HEK293 (cell line): ENCODE results near the gene TADA3.
A peak's percentile ranks its signal among the peaks of the same experiment; 100 is the strongest.

ENCODE experiments used
- CTCF ChIA-PET: fragments of 350-600 bp; formaldehyde crosslinking; extraction: SDS; loops from one replicate; lab custom pipeline; 2021; ENCODE audit warnings: antibody characterized with exemption; lab: Yijun Ruan, JAX
- POLR2A ChIA-PET: fragments of 300-600 bp; formaldehyde crosslinking; extraction: SDS; loops from one replicate; lab custom pipeline; 2020; ENCODE audit warnings: antibody characterized with exemption, inconsistent platforms; lab: Yijun Ruan, JAX
- H3K27ac ChIP-seq: fragments of 200-500 bp; sonication (Bioruptor generic); 2 replicates; pipeline ENCODE4 v1.5.1; 2014; ENCODE audit warnings: low read depth, low read length, control low read depth, inconsistent platforms; ENCODE audit errors: extremely low read depth
- H3K36me3 ChIP-seq, 2 experiments: fragments of 200-500 bp in 1 of 2; sonication (Bioruptor generic) in 1 of 2; 1 replicate in 1 of 2; 2 replicates in 1 of 2; pipeline ENCODE4 v1.5.1; 2014 to 2017; ENCODE audit warnings: inconsistent platforms in 2 of 2, low read length in 2 of 2; ENCODE audit not compliant: control insufficient read depth in 2 of 2, insufficient read depth in 1 of 2
- H3K4me1 ChIP-seq: fragments of 200-500 bp; sonication (Bioruptor generic); 2 replicates; pipeline ENCODE4 v1.5.1; 2014; ENCODE audit warnings: mild to moderate bottlenecking, low read length, inconsistent platforms; ENCODE audit not compliant: control insufficient read depth, insufficient read depth
- H3K4me3 ChIP-seq: 2 replicates; pipeline ENCODE4 v1.5.1; 2011; ENCODE audit warnings: low read depth, mild to moderate bottlenecking, control low read depth, low read length, moderate library complexity
- H3K9me3 ChIP-seq: fragments of 200-500 bp; sonication (Bioruptor generic); 2 replicates; pipeline ENCODE4 v1.5.1; 2014; ENCODE audit warnings: low read depth, low read length, inconsistent platforms; ENCODE audit not compliant: control insufficient read depth, insufficient read depth
- GFI1B ChIP-seq: fragments of 450-650 bp; formaldehyde crosslinking; IDR thresholded peaks from 2 replicates; pipeline ENCODE4 v1.5.1; 2016; ENCODE audit warnings: missing biosample characterization, missing genetic modification characterization
- GLI4 ChIP-seq: fragments of 450-650 bp; formaldehyde crosslinking; IDR thresholded peaks from 2 replicates; pipeline ENCODE4 v1.5.1; 2016; ENCODE audit warnings: missing biosample characterization, missing genetic modification characterization
- KLF16 ChIP-seq: fragments of 450-650 bp; formaldehyde crosslinking; IDR thresholded peaks from 2 replicates; pipeline ENCODE4 v1.5.1; 2017; ENCODE audit warnings: missing biosample characterization, missing genetic modification characterization
- SP3 ChIP-seq: fragments of 450-650 bp; formaldehyde crosslinking; IDR thresholded peaks from 2 replicates; pipeline ENCODE4 v1.5.1; 2016; ENCODE audit warnings: missing biosample characterization, missing genetic modification characterization
- SP7 ChIP-seq: fragments of 450-650 bp; formaldehyde crosslinking; IDR thresholded peaks from 2 replicates; pipeline ENCODE4 v1.5.1; 2016; ENCODE audit warnings: missing biosample characterization, missing genetic modification characterization
- ZBTB48 ChIP-seq: fragments of 450-650 bp; formaldehyde crosslinking; IDR thresholded peaks from 2 replicates; pipeline ENCODE4 v1.5.1; 2016; ENCODE audit warnings: missing biosample characterization, missing genetic modification characterization
- ZBTB8A ChIP-seq: fragments of 450-650 bp; formaldehyde crosslinking; IDR thresholded peaks from 2 replicates; pipeline ENCODE4 v1.5.1; 2016; ENCODE audit warnings: missing biosample characterization, missing genetic modification characterization
- ZFP3 ChIP-seq: fragments of 450-650 bp; formaldehyde crosslinking; IDR thresholded peaks from 2 replicates; pipeline ENCODE4 v1.5.1; 2016; ENCODE audit warnings: low read depth, missing biosample characterization, missing genetic modification characterization
- ZNF121 ChIP-seq: fragments of 450-650 bp; formaldehyde crosslinking; IDR thresholded peaks from 2 replicates; pipeline ENCODE4 v1.5.1; 2016; ENCODE audit warnings: missing biosample characterization, missing genetic modification characterization
- ZNF133 ChIP-seq: fragments of 450-650 bp; formaldehyde crosslinking; IDR thresholded peaks from 2 replicates; pipeline ENCODE4 v1.5.1; 2016; ENCODE audit warnings: missing biosample characterization, missing genetic modification characterization
- ZNF138 ChIP-seq: fragments of 450-650 bp; formaldehyde crosslinking; IDR thresholded peaks from 2 replicates; pipeline ENCODE4 v1.5.1; 2016; ENCODE audit warnings: missing biosample characterization, missing genetic modification characterization, borderline replicate concordance
- ZNF16 ChIP-seq: fragments of 450-650 bp; formaldehyde crosslinking; IDR thresholded peaks from 2 replicates; pipeline ENCODE4 v1.5.1; 2016; ENCODE audit warnings: low read depth, missing biosample characterization, missing genetic modification characterization
- ZNF2 ChIP-seq: fragments of 450-650 bp; formaldehyde crosslinking; IDR thresholded peaks from 2 replicates; pipeline ENCODE4 v1.5.1; 2016; ENCODE audit warnings: missing biosample characterization, missing genetic modification characterization
- ZNF211 ChIP-seq: fragments of 450-650 bp; formaldehyde crosslinking; IDR thresholded peaks from 2 replicates; pipeline ENCODE4 v1.5.1; 2016; ENCODE audit warnings: low read depth, missing biosample characterization, missing genetic modification characterization
- ZNF214 ChIP-seq: fragments of 450-650 bp; formaldehyde crosslinking; IDR thresholded peaks from 2 replicates; pipeline ENCODE4 v1.5.1; 2017; ENCODE audit warnings: missing biosample characterization, mild to moderate bottlenecking, missing genetic modification characterization, borderline replicate concordance
- ZNF311 ChIP-seq: fragments of 450-650 bp; formaldehyde crosslinking; IDR thresholded peaks from 2 replicates; pipeline ENCODE4 v1.5.1; 2017; ENCODE audit warnings: missing biosample characterization, missing genetic modification characterization, borderline replicate concordance
- ZNF335 ChIP-seq: fragments of 450-650 bp; formaldehyde crosslinking; conservative IDR thresholded peaks from 2 replicates; pipeline ENCODE4 v1.5.1; 2016; ENCODE audit warnings: missing biosample characterization, missing genetic modification characterization
- ZNF341 ChIP-seq: fragments of 450-650 bp; formaldehyde crosslinking; IDR thresholded peaks from 2 replicates; pipeline ENCODE4; 2016; ENCODE audit warnings: low read depth, missing biosample characterization, missing genetic modification characterization
- ZNF354C ChIP-seq: fragments of 450-650 bp; formaldehyde crosslinking; IDR thresholded peaks from 2 replicates; pipeline ENCODE4 v1.5.1; 2016; ENCODE audit warnings: missing biosample characterization, missing genetic modification characterization, low read depth, borderline replicate concordance
- ZNF404 ChIP-seq: fragments of 450-650 bp; formaldehyde crosslinking; IDR thresholded peaks from 2 replicates; pipeline ENCODE4 v1.5.1; 2017; ENCODE audit warnings: missing biosample characterization, missing genetic modification characterization
- ZNF530 ChIP-seq: fragments of 450-650 bp; formaldehyde crosslinking; IDR thresholded peaks from 2 replicates; pipeline ENCODE4 v1.5.1; 2016; ENCODE audit warnings: low read depth, missing biosample characterization, missing genetic modification characterization
- ZNF600 ChIP-seq: fragments of 450-650 bp; formaldehyde crosslinking; IDR thresholded peaks from 2 replicates; pipeline ENCODE4 v1.5.1; 2016; ENCODE audit warnings: missing biosample characterization, missing genetic modification characterization
- ZNF610 ChIP-seq: fragments of 450-650 bp; formaldehyde crosslinking; IDR thresholded peaks from 2 replicates; pipeline ENCODE4 v1.5.1; 2016; ENCODE audit warnings: missing biosample characterization, missing genetic modification characterization, borderline replicate concordance
- ZNF664 ChIP-seq: fragments of 450-650 bp; formaldehyde crosslinking; IDR thresholded peaks from 2 replicates; pipeline ENCODE4 v1.5.1; 2016; ENCODE audit warnings: missing biosample characterization, missing genetic modification characterization
- ZNF677 ChIP-seq: fragments of 450-650 bp; IDR thresholded peaks from 2 replicates; pipeline ENCODE4 v1.5.0; 2018; ENCODE audit warnings: missing biosample characterization, mild to moderate bottlenecking, missing genetic modification characterization, moderate library complexity
- ZNF701 ChIP-seq: fragments of 450-650 bp; formaldehyde crosslinking; IDR thresholded peaks from 2 replicates; pipeline ENCODE4 v1.5.1; 2016; ENCODE audit warnings: missing biosample characterization, missing genetic modification characterization
- ZNF707 ChIP-seq: fragments of 450-650 bp; formaldehyde crosslinking; IDR thresholded peaks from 2 replicates; pipeline ENCODE4 v1.5.1; 2016; ENCODE audit warnings: missing biosample characterization, missing genetic modification characterization
- TF ChIP-seq, protein P1 (sequence below): fragments of 450-650 bp; formaldehyde crosslinking; IDR thresholded peaks from 2 replicates; pipeline ENCODE4 v1.5.1; 2017; ENCODE audit warnings: missing biosample characterization, missing genetic modification characterization
- TF ChIP-seq, protein P2 (sequence below): fragments of 450-650 bp; formaldehyde crosslinking; conservative IDR thresholded peaks from 2 replicates; pipeline ENCODE4 v1.5.1; 2016; ENCODE audit warnings: low read depth, missing biosample characterization, missing genetic modification characterization
- TF ChIP-seq, protein P3 (sequence below): fragments of 450-650 bp; formaldehyde crosslinking; IDR thresholded peaks from 2 replicates; pipeline ENCODE4 v1.5.1; 2016; ENCODE audit warnings: missing biosample characterization, missing genetic modification characterization

TADA3 gene

DNA sequence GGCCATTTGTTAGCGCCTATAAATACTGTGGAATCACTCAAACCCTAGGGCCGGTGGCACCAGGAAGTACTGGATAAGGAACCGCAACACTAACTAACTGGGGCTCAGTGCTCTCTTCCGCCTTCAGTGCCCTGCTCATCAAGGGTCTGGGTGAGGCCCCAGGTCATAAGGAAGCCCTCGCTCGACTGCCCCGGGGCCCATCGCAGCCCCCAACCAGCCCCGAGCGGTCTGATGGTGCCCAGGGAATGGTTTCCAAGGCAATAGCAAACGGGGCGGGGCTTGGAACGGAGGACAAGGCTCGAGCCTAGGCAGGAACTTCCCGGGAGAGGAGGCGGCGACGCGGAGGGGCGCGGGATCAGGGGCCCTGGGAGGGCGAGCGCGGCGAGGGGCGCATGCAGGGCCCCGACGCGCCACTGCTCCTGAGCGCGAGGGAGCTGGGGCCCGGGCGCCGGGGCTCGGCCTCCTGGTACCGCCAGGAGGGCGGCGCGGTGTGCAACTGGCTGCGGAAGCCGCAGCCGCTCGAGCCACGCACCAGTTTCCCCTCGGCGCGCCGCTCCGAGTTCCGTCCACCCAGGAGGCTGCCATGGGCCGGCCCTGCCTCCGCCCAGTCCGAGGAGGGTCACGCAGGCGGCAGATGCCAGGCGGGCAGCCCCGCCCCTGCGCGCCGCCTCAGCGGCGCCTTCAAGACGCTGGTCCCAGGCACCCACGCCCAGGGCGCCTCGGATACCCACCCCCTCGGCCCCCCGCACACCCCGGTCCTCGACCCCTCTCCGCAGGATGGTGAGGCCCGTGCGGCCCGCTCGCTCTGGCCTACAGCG, 17.6 kb upstream of the TADA3 start, which contains the start of gene TTLL3 (continued):
- TF ChIP-seq, protein P1, sequence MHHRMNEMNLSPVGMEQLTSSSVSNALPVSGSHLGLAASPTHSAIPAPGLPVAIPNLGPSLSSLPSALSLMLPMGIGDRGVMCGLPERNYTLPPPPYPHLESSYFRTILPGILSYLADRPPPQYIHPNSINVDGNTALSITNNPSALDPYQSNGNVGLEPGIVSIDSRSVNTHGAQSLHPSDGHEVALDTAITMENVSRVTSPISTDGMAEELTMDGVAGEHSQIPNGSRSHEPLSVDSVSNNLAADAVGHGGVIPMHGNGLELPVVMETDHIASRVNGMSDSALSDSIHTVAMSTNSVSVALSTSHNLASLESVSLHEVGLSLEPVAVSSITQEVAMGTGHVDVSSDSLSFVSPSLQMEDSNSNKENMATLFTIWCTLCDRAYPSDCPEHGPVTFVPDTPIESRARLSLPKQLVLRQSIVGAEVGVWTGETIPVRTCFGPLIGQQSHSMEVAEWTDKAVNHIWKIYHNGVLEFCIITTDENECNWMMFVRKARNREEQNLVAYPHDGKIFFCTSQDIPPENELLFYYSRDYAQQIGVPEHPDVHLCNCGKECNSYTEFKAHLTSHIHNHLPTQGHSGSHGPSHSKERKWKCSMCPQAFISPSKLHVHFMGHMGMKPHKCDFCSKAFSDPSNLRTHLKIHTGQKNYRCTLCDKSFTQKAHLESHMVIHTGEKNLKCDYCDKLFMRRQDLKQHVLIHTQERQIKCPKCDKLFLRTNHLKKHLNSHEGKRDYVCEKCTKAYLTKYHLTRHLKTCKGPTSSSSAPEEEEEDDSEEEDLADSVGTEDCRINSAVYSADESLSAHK (tag by site-specific recombination), result no peak
- TF ChIP-seq ZNF610 (tag by site-specific recombination), result no peak
- no peak for TF ChIP-seq ZNF121 (tag by site-specific recombination)
- TF ChIP-seq ZNF600 (tag by site-specific recombination), result no peak
- TF ChIP-seq, protein P2, sequence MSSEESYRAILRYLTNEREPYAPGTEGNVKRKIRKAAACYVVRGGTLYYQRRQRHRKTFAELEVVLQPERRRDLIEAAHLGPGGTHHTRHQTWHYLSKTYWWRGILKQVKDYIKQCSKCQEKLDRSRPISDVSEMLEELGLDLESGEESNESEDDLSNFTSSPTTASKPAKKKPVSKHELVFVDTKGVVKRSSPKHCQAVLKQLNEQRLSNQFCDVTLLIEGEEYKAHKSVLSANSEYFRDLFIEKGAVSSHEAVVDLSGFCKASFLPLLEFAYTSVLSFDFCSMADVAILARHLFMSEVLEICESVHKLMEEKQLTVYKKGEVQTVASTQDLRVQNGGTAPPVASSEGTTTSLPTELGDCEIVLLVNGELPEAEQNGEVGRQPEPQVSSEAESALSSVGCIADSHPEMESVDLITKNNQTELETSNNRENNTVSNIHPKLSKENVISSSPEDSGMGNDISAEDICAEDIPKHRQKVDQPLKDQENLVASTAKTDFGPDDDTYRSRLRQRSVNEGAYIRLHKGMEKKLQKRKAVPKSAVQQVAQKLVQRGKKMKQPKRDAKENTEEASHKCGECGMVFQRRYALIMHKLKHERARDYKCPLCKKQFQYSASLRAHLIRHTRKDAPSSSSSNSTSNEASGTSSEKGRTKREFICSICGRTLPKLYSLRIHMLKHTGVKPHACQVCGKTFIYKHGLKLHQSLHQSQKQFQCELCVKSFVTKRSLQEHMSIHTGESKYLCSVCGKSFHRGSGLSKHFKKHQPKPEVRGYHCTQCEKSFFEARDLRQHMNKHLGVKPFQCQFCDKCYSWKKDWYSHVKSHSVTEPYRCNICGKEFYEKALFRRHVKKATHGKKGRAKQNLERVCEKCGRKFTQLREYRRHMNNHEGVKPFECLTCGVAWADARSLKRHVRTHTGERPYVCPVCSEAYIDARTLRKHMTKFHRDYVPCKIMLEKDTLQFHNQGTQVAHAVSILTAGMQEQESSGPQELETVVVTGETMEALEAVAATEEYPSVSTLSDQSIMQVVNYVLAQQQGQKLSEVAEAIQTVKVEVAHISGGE (tag by site-specific recombination), result peak; percentile 78
- no peak for TF ChIP-seq ZNF138 (tag by site-specific recombination)
- no peak for TF ChIP-seq KLF16 (tag by site-specific recombination)
- TF ChIP-seq ZNF133, result no peak

DNA sequence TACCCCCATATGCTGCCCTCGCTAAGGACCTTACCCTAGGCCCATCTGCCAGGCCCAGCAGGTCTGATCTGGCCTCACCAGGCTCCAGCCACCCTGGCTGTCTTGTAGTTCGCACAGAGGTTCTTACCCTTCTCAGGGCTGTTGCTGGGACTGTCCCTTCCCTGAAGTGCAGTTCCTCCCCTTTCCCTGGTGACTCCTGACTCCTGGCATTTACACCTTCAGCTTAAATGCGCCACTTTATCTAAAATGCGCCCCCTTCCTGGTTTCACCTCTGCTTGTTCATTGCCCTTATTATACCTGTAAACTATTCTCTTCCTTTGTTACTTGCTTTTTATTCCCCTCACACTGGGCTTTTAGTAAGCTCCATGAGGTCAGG, 17.0 kb upstream of the TADA3 start:
- H3K4me3 ChIP-seq, result no peak overlapping the region
- H3K36me3 ChIP-seq, result peaks cover 8 to 77% of the 10 kb centered on the region in 2 experiments
- H3K9me3 ChIP-seq, result no peaks in the 10 kb centered on the region
- peaks cover 6% of the 10 kb centered on the region; the same call in 1 of the 2 replicates for H3K4me1 ChIP-seq
- TF ChIP-seq ZNF354C (tag by site-specific recombination) (no peak), ZNF311 (tag by site-specific recombination) (no peak), ZNF701 (tag by site-specific recombination) (no peak), ZNF214 (no peak), ZNF530 (no peak), ZNF404 (no peak), SP7 (tag by site-specific recombination) (peak; percentile 29; the same call in 1 of the 2 replicates), ZNF16 (no peak), ZNF2 (tag by site-specific recombination) (no peak), ZNF677 (tag by site-specific recombination) (no peak), ZNF664 (tag by site-specific recombination) (no peak), GLI4 (no peak), ZBTB48 (tag by site-specific recombination) (0 out of 2 replicates have a peak, but pooled peaks have one; percentile 44), GFI1B (no peak), SP3 (tag by site-specific recombination) (no peak), ZNF211 (tag by site-specific recombination) (no peak), ZNF341 (tag by site-specific recombination) (peak; percentile 59), ZNF335 (tag by site-specific recombination) (peak; percentile 67), ZFP3 (tag by site-specific recombination) (no peak), ZBTB8A (tag by site-specific recombination) (no peak), ZNF707 (tag by site-specific recombination) (no peak)
- TF ChIP-seq, protein P3, sequence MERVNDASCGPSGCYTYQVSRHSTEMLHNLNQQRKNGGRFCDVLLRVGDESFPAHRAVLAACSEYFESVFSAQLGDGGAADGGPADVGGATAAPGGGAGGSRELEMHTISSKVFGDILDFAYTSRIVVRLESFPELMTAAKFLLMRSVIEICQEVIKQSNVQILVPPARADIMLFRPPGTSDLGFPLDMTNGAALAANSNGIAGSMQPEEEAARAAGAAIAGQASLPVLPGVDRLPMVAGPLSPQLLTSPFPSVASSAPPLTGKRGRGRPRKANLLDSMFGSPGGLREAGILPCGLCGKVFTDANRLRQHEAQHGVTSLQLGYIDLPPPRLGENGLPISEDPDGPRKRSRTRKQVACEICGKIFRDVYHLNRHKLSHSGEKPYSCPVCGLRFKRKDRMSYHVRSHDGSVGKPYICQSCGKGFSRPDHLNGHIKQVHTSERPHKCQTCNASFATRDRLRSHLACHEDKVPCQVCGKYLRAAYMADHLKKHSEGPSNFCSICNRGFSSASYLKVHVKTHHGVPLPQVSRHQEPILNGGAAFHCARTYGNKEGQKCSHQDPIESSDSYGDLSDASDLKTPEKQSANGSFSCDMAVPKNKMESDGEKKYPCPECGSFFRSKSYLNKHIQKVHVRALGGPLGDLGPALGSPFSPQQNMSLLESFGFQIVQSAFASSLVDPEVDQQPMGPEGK, result no peak
- ChIA-PET CTCF (interaction anchor here (0.6 to 1.1 kb wide), 3 partner anchors 13 to 306 kb away, joined by 4 to 7 read pairs (median 4); no protein-coding TSS in a partner anchor), POLR2A (interaction anchor here (0.6 to 3.6 kb wide), 3 partner anchors 12 to 78 kb away, joined by 3 to 18 read pairs (median 4); partner anchors contain the start of genes ARPC4, BRPF1 and TADA3)
- H3K27ac ChIP-seq, result peak overlapping the region; percentile 76
